GM12878 (cell line): Measurements from ENCODE around the gene NAT14.

Source experiments
- BRCA1 ChIP-seq: IDR thresholded peaks from 2 replicates; pipeline ENCODE4 v1.6.1; 2011; ENCODE audit warnings: low read depth, low read length, improper control_type of control experiment
- CBX3 ChIP-seq: fragments of 200-600 bp; sonication (generic); IDR thresholded peaks from 2 replicates; pipeline ENCODE4 v1.6.1; 2016; ENCODE audit warnings: low read depth, borderline replicate concordance
- CTCF ChIP-seq, 3 experiments: IDR thresholded peaks in 2 of 3; conservative IDR thresholded peaks in 1 of 3; 2 replicates each; pipeline ENCODE4 v1.5.1; 2011; ENCODE audit warnings: low read depth in 3 of 3, low read length in 3 of 3, mild to moderate bottlenecking in 3 of 3, control low read depth in 2 of 3, moderate library complexity in 2 of 3, inconsistent platforms in 1 of 3, mixed read lengths in 1 of 3; ENCODE audit not compliant: control insufficient read depth in 2 of 3, insufficient read depth in 1 of 3; ENCODE audit errors: extremely low read depth in 1 of 3
- GABPA ChIP-seq: IDR thresholded peaks from 2 replicates; pipeline ENCODE4 v1.6.1; 2014; ENCODE audit warnings: antibody characterized with exemption, low read depth, mild to moderate bottlenecking, inconsistent platforms
- POLR2A ChIP-seq: IDR thresholded peaks from 2 replicates; pipeline ENCODE4 v1.6.1; 2011; ENCODE audit warnings: low read depth, mild to moderate bottlenecking, low read length
- SMAD1 ChIP-seq: fragments of 450-650 bp; IDR thresholded peaks from 2 replicates; pipeline ENCODE4 v1.6.1; 2018; ENCODE audit warnings: mild to moderate bottlenecking, low read depth; ENCODE audit not compliant: partially characterized antibody
- TARDBP ChIP-seq: IDR thresholded peaks from 2 replicates; pipeline ENCODE4 v1.6.1; 2016; ENCODE audit warnings: borderline replicate concordance
- USF1 ChIP-seq: IDR thresholded peaks from 2 replicates; pipeline ENCODE4 v1.6.1; 2011; ENCODE audit warnings: borderline replicate concordance, low read depth, mild to moderate bottlenecking, moderate library complexity, mixed read lengths, low read length; ENCODE audit not compliant: insufficient read depth; ENCODE audit errors: extremely low read length
- TF ChIP-seq, protein P1 (sequence below): IDR thresholded peaks from 2 replicates; pipeline ENCODE4 v1.6.1; 2012; ENCODE audit warnings: low read length, inconsistent platforms
- TF ChIP-seq, protein P2 (sequence below): fragments of 450-650 bp; IDR thresholded peaks from 2 replicates; pipeline ENCODE4 v1.6.1; 2016; ENCODE audit warnings: mild to moderate bottlenecking, moderate library complexity, borderline replicate concordance

GRCh38 chr19:55459551-55459949, 25.4 kb upstream of the NAT14 start:
- TF ChIP-seq POLR2A (no peak), GABPA (no peak), USF1 (no peak), CTCF (IDR thresholded peaks at IDR 0.05 in 2 of 3, conservative IDR thresholded peaks at IDR 0.05 in 1 of 3; ENCODE audit: control insufficient read depth in 2 of 3, extremely low read depth in 1 of 3, insufficient read depth in 1 of 3, low read depth in 3 of 3, low read length in 3 of 3) (no peak), CBX3 (no peak), SMAD1 (no peak), TARDBP (no peak), BRCA1 (no peak)
- TF ChIP-seq, protein P1, sequence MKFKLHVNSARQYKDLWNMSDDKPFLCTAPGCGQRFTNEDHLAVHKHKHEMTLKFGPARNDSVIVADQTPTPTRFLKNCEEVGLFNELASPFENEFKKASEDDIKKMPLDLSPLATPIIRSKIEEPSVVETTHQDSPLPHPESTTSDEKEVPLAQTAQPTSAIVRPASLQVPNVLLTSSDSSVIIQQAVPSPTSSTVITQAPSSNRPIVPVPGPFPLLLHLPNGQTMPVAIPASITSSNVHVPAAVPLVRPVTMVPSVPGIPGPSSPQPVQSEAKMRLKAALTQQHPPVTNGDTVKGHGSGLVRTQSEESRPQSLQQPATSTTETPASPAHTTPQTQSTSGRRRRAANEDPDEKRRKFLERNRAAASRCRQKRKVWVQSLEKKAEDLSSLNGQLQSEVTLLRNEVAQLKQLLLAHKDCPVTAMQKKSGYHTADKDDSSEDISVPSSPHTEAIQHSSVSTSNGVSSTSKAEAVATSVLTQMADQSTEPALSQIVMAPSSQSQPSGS = no peak
- TF ChIP-seq, protein P2, sequence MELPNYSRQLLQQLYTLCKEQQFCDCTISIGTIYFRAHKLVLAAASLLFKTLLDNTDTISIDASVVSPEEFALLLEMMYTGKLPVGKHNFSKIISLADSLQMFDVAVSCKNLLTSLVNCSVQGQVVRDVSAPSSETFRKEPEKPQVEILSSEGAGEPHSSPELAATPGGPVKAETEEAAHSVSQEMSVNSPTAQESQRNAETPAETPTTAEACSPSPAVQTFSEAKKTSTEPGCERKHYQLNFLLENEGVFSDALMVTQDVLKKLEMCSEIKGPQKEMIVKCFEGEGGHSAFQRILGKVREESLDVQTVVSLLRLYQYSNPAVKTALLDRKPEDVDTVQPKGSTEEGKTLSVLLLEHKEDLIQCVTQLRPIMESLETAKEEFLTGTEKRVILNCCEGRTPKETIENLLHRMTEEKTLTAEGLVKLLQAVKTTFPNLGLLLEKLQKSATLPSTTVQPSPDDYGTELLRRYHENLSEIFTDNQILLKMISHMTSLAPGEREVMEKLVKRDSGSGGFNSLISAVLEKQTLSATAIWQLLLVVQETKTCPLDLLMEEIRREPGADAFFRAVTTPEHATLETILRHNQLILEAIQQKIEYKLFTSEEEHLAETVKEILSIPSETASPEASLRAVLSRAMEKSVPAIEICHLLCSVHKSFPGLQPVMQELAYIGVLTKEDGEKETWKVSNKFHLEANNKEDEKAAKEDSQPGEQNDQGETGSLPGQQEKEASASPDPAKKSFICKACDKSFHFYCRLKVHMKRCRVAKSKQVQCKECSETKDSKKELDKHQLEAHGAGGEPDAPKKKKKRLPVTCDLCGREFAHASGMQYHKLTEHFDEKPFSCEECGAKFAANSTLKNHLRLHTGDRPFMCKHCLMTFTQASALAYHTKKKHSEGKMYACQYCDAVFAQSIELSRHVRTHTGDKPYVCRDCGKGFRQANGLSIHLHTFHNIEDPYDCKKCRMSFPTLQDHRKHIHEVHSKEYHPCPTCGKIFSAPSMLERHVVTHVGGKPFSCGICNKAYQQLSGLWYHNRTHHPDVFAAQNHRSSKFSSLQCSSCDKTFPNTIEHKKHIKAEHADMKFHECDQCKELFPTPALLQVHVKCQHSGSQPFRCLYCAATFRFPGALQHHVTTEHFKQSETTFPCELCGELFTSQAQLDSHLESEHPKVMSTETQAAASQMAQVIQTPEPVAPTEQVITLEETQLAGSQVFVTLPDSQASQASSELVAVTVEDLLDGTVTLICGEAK = no peak
